HG03565 (cell line): ENCODE measurements around the gene SPTAN1.
"Not testable (repeated sequence)": the region's sequence is repeated elsewhere in the genome, so short reads cannot be mapped to it uniquely, and the experiment has no call there.

Experiments
- ATAC-seq: cut with Tn5 transposase; IDR thresholded peaks from one replicate; pipeline ENCODE4 v1.9.1; 2021; ENCODE audit warnings: mild to moderate bottlenecking, moderate library complexity; ENCODE audit not compliant: unreplicated experiment

The SPTAN1 gene

GRCh38 chr9:128552153-128552743, at the start of gene SPTAN1:
Gene SPTAN1, plus strand, starts transcription at chr9:128552587. Its CDS starts 14,154 bp downstream, at chr9:128566741.
- peak; percentile 57 for ATAC-seq

- not testable (repeated sequence) for ATAC-seq
These were observed 49.0 kb upstream of the SPTAN1 start for GRCh38 chr9:128503415-128503825.

- no peak for ATAC-seq
These were observed 48.5 kb upstream of the SPTAN1 start for GRCh38 chr9:128503870-128504269.

- ATAC-seq, result peak; percentile 74
These were observed 47.6 kb upstream of the SPTAN1 start, which contains the start of gene GLE1 for GRCh38 chr9:128504485-128505413. Gene GLE1, plus strand, starts transcription at chr9:128504719. Its CDS starts 87 bp downstream, at chr9:128504806.

GRCh38 chr9:128505414-128505765, 47.0 kb upstream of the SPTAN1 start:
- ATAC-seq, result no peak

GRCh38 chr9:128505906-128506305, 46.5 kb upstream of the SPTAN1 start:
- ATAC-seq, result not testable (repeated sequence)

- no peak for ATAC-seq
These were observed 39.6 kb upstream of the SPTAN1 start for GRCh38 chr9:128512820-128513219.

GRCh38 chr9:128521956-128522355, 30.4 kb upstream of the SPTAN1 start:
- no peak for ATAC-seq

GRCh38 chr9:128523199-128523925, 29.0 kb upstream of the SPTAN1 start:
- no peak for ATAC-seq

- ATAC-seq, result no peak
These were observed 25.7 kb upstream of the SPTAN1 start for GRCh38 chr9:128526720-128527119.

GRCh38 chr9:128528445-128529160, 23.8 kb upstream of the SPTAN1 start:
- no peak for ATAC-seq

GRCh38 chr9:128529191-128529590, 23.2 kb upstream of the SPTAN1 start:
- ATAC-seq, result no peak

GRCh38 chr9:128532581-128532980, 19.8 kb upstream of the SPTAN1 start:
- no peak for ATAC-seq

GRCh38 chr9:128540634-128541360, 11.6 kb upstream of the SPTAN1 start:
- ATAC-seq, result no peak

GRCh38 chr9:128546504-128546903, 5.9 kb upstream of the SPTAN1 start:
- ATAC-seq, result no peak

GRCh38 chr9:128548876-128549275, 3.5 kb upstream of the SPTAN1 start:
- ATAC-seq, result no peak

- ATAC-seq, result no peak
These were observed 2.2 kb upstream of the SPTAN1 start for GRCh38 chr9:128550226-128550625.

- no peak for ATAC-seq
These were observed 1.4 kb upstream of the SPTAN1 start for GRCh38 chr9:128550770-128551656.

GRCh38 chr9:128551657-128552152, 682 bp upstream of the SPTAN1 start:
- ATAC-seq, result no peak
